Glomerular endothelial cell (primary cell): ENCODE results near the gene SCAMP4. TPM values are rescaled to one million over a fixed set of nuclear protein-coding genes. Genes with fewer than 3 reads are reported as not detected.

ENCODE experiments used
- DNase-seq: peaks from one replicate; pipeline ENCODE4 v3.0.0-alpha.2; 2011; ENCODE audit warnings: low read depth, low spot score; ENCODE audit errors: extremely low read depth
- total RNA-seq: library from RNA; depleted of rRNA; stranded (reverse); fragments of >200 nt; gene quantifications from 2 replicates; pipeline ENCODE4 v1.2.3, GENCODE V29; 2015

SCAMP4 gene
- total RNA-seq, 1 donor from 2014 or later: 140 TPM

DNA sequence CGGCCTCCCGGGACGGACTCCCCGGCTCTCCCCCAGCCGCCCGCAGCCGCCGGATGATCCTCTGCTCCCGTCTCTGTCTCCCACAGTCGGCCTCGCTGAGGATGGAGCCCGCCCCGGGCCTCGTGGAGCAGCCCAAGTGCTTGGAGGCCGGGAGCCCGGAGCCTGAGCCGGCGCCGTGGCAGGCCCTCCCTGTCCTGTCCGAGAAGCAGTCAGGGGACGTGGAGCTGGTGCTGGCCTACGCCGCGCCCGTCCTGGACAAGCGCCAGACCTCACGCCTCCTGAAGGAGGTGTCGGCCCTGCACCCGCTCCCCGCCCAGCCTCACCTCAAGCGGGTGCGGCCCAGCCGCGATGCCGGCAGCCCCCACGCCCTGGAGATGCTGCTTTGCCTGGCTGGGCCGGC, 6.8 kb downstream of the SCAMP4 start:
- no peak for DNase-seq

- no peak for DNase-seq
These were observed 7.7 kb downstream of the SCAMP4 start for GRCh38 chr19:1912760-1913505.

- no peak for DNase-seq
These were observed 8.8 kb downstream of the SCAMP4 start for GRCh38 chr19:1913781-1914577.

GRCh38 chr19:1914826-1915341, 9.7 kb downstream of the SCAMP4 start:
- no peak for DNase-seq

GRCh38 chr19:1917146-1917545, 11.9 kb downstream of the SCAMP4 start:
- no peak for DNase-seq

GRCh38 chr19:1917926-1918325, 12.7 kb downstream of the SCAMP4 start:
- no peak for DNase-seq

- no peak for DNase-seq
These were observed 13.8 kb downstream of the SCAMP4 start for GRCh38 chr19:1918975-1919374.

GRCh38 chr19:1920644-1921043, 15.4 kb downstream of the SCAMP4 start:
- no peak for DNase-seq

DNA sequence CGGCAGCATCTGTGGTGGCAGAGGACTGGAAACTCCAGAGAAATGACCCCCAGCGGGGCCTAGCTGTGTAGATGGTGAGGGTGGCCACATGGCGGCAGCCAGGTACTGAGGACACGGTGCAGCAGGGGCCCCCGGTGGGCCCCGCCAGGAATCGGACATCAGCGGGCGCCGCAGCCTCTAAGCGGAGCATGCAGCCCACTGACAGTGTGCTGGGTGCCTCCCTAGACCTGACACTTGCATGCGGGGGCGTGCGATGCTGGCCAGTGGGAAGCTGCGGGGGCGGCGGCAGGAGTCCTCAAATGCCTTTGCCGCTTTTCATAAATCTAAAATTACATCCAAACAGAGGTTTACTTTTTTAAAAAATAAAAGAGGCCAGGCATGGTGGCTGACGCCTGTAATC, 16.1 kb downstream of the SCAMP4 start:
- DNase-seq: no peak

DNA sequence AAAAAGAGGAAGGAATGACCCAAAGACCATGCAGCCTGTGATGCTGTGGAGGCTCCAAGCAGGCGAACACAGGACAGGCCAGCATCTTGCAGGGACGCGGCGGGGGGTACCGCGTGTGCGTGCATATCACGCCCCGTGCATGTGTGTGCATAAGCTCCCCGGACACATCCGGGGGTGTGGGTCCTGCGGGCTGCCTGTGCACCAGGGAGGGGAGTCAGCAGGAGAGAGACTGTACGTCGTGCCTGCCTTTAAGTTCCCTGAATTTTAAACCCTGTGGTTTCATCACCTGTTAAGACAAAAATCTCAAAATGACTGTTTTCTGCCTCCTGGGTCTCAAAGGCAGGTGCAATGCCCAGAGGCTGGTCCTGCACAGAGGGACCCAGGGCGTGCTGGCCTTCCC, 16.6 kb downstream of the SCAMP4 start:
- DNase-seq: no peak

DNA sequence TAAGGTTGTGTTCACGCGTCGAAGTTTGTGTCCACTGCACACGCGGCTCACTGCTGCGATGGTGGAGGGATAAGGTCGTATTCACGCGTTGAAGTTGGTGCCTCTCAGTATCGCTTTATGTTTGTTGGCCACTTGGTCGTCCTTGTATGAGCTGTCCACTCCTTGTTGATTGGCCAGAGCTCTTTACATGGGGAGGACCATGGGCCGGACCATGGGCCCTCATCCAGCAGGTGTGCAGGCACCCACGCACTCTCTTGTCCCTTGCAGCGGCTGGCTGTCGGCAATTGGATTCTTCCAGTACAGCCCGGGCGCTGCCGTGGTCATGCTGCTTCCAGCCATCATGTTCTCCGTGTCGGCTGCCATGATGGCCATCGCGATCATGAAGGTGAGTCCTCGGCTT, 17.6 kb downstream of the SCAMP4 start:
- DNase-seq: no peak

- no peak for DNase-seq
These were observed 18.1 kb downstream of the SCAMP4 start for GRCh38 chr19:1923319-1923718.

GRCh38 chr19:1924320-1924961, 19.2 kb downstream of the SCAMP4 start:
- no peak for DNase-seq

- no peak for DNase-seq
These were observed 20.3 kb downstream of the SCAMP4 start for GRCh38 chr19:1925544-1925943.

- no peak for DNase-seq
These were observed 24.0 kb downstream of the SCAMP4 start for GRCh38 chr19:1929021-1929742.

- DNase-seq: no peak
These were observed 26.2 kb downstream of the SCAMP4 start for GRCh38 chr19:1931445-1931844.

GRCh38 chr19:1932395-1932794, 27.2 kb downstream of the SCAMP4 start:
- no peak for DNase-seq

DNA sequence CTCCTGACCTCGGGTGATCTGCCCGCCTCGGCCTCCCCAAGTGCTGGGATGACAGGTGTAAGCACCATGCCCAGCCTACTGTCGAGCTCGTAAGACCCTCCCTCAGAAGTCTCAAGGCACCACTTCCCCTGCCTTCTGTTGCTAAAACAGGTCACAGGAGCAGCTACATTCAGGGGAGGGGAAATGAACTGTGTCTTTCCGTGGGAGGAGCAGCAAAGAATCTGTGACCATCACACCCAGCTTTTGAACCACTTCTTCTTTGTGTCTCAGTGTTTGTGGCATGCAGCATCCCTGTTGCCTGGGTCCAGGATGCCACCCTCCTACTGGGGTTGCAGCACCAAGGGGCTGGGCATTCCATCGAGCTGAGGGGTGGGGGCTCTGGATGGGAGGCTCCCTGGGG, 28.0 kb downstream of the SCAMP4 start:
- no peak for DNase-seq

GRCh38 chr19:1933942-1934341, 28.7 kb downstream of the SCAMP4 start:
- no peak for DNase-seq

DNA sequence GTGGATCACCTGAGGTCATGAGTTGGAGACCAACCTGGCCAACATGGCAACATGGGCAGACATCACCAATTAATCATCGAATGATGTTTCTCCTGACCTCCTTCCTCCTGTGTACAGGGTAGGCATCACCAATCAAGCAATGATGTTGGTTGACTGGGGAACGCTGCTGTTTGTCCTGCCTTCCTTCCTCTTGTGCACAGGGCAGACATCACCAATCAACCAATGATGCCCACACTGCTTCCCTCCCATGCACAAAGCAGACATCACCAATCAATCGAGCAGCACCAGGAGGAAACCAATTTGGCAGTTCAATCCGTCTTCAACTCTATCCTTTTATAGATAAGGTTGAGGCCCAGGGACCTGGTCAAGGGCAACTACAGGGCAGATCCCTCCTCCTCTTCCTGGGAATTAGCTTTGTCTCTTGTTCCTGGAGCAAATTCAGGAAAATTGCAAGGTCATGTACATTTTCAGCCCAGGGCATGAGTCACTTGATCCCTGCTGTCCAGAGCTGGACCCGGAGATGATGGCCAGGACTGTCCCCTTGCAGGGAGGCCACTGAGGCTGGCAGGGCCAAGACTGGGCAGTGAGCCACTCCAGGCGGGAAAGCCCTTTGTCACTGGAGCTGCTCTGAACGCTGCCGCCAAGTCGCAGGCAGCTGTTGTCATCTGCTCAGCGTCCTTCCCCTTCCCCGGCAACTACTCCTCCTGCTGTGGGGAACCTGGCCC, 30.4 kb downstream of the SCAMP4 start:
- peak; percentile 44 for DNase-seq
